Posterior vena cava (tissue), 2 donors: ENCODE measurements around the gene KRTAP5-7. TPM values are rescaled to one million over a fixed set of nuclear protein-coding genes. Genes with fewer than 3 reads are reported as not detected.
"Not testable (repeated sequence)": the region's sequence is repeated elsewhere in the genome, so short reads cannot be mapped to it uniquely, and the experiment has no call there.

Experiments
- DNase-seq: peaks from one replicate; pipeline ENCODE4 v3.0.0-alpha.2; 2020; ENCODE audit warnings: low spot score
- intact Hi-C, 2 donors: fragments of 100-400 bp; cut with DNase I; formaldehyde crosslinking; loops; one replicate each; pipeline versions ENCODE4 v1.14.1 to v1.14.2; 2022 to 2023
- total RNA-seq, 2 donors: library from RNA; stranded (reverse); fragmentation: NEBNext Ultra II Directional; extraction: Animal tissue kit (Norgen Biotek cat#: 25700); gene quantifications; one replicate each; pipeline ENCODE4 v1.2.1, GENCODE V29; 2021
- donor health status: DM: yes; HTN: yes; CAD: no.
- donor health status: DM: yes; HTN: yes; CAD: no.

Gene KRTAP5-7
- total RNA-seq, 2 donors from 2014 or later, result 0.24 TPM; not detected in 1

- no peak for DNase-seq
- intact Hi-C loops, result no loop called here
Observed at GRCh38 chr11:71575723-71576424, 48.8 kb downstream of the KRTAP5-7 start.

- intact Hi-C loops, result not testable (repeated sequence)
- peak; percentile 73 for DNase-seq
Observed at GRCh38 chr11:71576688-71577465, 49.8 kb downstream of the KRTAP5-7 start.

- intact Hi-C loops, result no loop called here
- no peak for DNase-seq
Observed at GRCh38 chr11:71577469-71578004, 50.5 kb downstream of the KRTAP5-7 start.

Other genes with a start within 250 kb of the KRTAP5-7 start
- gene DHCR7, start 78.9 kb upstream of the KRTAP5-7 start, total RNA-seq, result 10 to 100 TPM; 14.9 to 15.5 TPM
- gene NADSYN1, start 74.1 kb upstream of the KRTAP5-7 start, total RNA-seq, result 10 to 100 TPM; 38.7 to 48.1 TPM
- gene KRTAP5-8, start 10.8 kb downstream of the KRTAP5-7 start, total RNA-seq, result not detected
- gene KRTAP5-9, start 21.2 kb downstream of the KRTAP5-7 start, total RNA-seq, result under 1 TPM; 0.19 to 0.37 TPM
- not detected for gene KRTAP5-10, start 38.3 kb downstream of the KRTAP5-7 start, total RNA-seq
- gene KRTAP5-11, start 55.6 kb downstream of the KRTAP5-7 start, total RNA-seq, result not detected